RKO (cell line): Measurements from ENCODE around the gene A1CF.
"Not testable (repeated sequence)": the region's sequence is repeated elsewhere in the genome, so short reads cannot be mapped to it uniquely, and the experiment has no call there.

Experiments
- DNase-seq: peaks from one replicate; pipeline ENCODE4 v3.0.0-alpha.2; 2016; ENCODE audit warnings: low spot score

Gene A1CF

DNA sequence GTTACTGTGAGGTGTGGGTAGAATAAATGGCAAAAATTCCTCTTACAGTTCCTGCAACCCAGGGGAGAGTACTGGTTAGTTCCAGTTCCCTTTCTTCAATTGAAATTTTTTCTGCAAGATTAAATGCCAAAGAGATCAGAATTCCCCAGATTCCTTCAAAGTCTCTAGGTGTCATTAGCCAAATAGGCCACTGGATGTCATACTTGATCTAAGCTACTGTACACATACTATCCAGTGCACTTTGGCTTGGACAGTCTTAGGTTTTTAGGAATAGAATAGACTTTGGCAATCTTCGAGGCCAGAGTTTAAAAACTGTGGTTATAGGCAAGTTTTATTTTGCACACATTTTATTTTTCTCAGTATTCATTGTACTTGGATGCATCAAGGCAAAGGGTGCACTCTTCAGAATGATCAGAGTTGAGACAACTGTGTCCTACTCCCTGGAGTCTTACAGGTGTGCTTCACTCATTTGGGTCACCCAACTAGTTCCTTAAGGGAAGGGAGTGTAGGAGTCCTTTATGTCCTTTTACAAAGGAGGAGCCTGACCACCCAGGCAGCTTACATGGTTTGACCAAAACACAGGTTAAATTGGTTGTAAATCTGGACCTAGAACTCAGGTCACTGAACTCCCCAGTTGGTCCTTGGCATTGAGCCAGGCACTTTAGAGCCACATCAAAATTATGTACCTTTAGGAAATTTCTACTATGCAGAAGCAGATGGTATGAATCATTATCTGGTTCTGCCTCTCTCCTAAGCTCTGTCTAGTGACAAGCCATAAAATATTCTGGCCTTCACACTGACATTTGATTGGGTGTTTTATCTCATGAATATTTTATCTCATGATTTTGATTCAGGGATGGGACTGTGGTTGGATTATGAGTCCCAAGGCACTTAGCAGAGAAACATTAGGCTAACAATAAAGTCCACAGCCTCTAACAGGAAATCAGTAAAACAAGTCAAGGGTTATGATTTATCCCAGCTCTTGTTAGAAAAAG, 96.2 kb downstream of the A1CF start:
- DNase-seq, result peak; percentile 61

DNA sequence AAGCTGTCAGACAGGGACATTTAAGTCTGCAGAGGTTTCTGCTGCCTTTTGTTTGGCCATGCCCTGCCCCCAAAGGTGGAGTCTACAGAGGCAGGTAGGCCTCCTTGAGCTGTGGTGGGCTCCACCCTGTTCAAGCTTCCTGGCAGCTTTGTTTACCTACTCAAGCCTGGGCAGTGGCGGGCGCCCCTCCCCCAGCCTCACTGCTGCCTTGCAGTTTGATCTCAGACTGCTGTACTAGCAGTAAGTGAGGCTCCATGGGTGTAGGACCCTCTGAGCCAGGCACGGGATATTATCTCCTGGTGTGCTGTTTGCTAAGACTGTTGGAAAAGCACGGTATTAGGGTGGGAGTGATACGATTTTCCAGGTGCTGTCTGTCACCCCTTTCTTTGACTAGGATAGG, 97.5 kb downstream of the A1CF start:
- DNase-seq, result not testable (repeated sequence)

DNA sequence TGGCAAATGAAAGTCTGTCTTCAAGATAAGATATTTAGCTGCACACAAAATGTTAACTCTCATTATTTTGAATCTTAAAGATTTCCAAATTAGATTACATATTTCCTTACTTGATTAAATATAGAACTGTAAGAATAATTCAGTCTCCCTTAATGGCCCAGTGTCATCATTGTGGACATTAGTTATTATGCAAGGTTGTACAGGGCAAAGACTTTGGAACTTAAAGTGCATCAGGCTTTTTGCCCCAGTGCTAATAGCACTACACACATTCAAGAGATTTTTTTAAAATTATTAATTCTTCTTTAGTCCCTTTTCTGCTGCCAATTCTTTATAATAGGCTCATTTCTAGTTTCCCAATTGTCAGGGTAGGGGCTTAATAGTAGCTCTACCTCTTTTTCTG, 103.4 kb downstream of the A1CF start:
- DNase-seq, result not testable (repeated sequence)

DNA sequence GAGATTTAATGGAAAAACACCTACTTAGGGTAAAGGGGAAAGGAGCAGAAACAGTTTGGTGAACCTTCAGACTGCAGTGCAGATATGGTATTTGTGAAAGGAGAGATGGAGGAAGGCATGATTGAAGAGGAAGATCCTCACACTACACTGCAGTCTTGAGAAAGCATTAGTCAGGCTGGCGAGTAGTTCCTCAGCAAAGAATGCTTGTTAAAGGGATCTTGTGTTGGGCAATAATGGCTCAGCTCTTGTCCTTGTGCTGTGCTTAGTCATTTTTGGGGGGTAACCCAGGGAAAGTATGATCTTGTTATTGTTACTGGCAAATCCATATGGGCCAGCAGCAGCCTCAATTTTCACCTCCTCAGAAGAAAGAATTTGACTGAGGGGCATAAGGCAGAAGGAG, 105.4 kb downstream of the A1CF start:
- not testable (repeated sequence) for DNase-seq

DNA sequence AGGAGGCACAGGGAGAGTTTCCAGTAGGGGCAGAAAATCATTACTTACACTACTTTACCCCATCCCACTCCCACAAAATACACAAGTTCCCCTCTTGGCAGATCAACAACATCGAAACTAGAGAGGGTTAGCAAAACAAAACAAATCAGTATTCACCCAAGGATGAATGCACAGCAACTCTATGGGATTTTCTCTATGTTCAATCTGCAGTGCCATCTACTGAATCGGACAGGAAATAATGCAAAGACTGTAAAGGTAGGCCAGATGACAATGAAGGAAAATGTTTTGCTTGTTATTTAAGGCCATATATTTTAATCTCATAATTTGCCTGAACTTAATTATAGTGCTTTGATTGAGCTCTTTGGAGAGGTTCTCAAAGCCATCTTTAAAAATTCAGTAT, 110.6 kb downstream of the A1CF start:
- DNase-seq, result not testable (repeated sequence)

DNA sequence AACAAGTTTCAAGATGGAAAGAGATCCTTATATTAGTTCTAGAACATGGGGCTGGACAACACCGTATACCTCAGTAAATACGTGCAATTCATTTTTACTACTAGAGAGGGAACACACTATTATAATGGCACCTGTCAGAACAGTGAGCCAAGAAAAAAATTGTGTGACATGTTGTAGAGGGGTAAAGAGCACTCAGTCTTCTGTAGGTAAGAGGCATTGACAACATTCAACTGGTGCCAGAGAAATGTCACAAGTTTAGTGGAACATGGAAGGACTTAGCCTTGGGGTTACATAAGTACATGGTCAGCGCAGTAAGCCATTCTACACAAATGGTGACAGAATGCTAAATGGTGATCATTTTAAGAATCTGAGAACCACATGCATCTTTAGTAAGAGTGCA, 113.4 kb downstream of the A1CF start:
- not testable (repeated sequence) for DNase-seq

DNA sequence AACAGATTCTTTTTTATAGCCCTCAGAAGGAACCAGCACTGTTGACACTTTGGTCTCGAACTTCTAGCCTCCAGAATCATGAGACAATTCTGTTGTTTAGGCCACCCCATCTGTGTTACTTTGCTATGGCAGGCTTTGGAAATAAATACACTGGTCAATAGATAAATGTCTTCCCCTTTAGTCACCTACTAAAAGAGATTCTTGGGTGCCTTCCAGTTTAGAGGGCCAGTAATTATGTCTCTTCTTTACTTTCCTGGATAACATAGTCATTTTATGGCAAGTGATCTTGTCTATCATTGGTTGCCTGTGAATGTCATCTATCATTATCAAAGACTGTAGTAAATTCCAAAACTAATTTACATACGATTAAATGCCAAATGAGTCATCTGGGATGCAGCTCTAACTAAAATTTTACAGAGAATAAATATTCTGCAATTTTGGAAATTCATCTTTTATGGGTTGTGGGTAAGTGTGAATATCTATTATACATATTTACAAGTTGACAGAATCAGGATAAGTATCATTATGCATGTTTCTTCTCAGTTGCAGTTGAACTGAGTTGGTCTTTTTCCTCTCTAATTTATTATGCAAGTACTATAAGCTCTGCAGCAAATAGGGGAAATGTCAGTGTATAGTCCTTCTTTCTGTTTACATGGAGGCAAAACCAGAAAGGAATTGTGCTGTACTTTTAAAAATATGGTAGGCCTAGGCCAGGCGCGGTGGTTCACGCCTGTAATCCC, 118.5 kb downstream of the A1CF start:
- peak; percentile 19 for DNase-seq
